H9 (cell line): ENCODE measurements around the gene ZNF146. TPM values are rescaled to one million over a fixed set of nuclear protein-coding genes. Genes with fewer than 3 reads are reported as not detected.

ENCODE experiments used
- DNase-seq: peaks from one replicate; pipeline ENCODE4 v3.0.0-alpha.2; 2017
- H2AFZ ChIP-seq: one replicate; pipeline ENCODE4 v1.6.1; 2013; ENCODE audit warnings: mild to moderate bottlenecking, low read length, control low read depth, moderate library complexity
- H2AK5ac ChIP-seq: 2 replicates; pipeline ENCODE4 v1.6.1; 2013; ENCODE audit warnings: low read length, control low read depth, mixed read lengths; ENCODE audit not compliant: insufficient read length
- H2BK120ac ChIP-seq: one replicate; pipeline ENCODE4 v1.6.1; 2013; ENCODE audit warnings: low read depth, mild to moderate bottlenecking, low read length, control low read depth, inconsistent platforms; ENCODE audit not compliant: poor library complexity, severe bottlenecking
- H2BK12ac ChIP-seq: 2 replicates; pipeline ENCODE4 v1.6.1; 2013; ENCODE audit warnings: low read length, control low read depth, mixed read lengths, low read depth; ENCODE audit not compliant: insufficient read length
- H2BK15ac ChIP-seq: 2 replicates; pipeline ENCODE4 v1.6.1; 2013; ENCODE audit warnings: low read depth, low read length, control low read depth
- H2BK20ac ChIP-seq: one replicate; pipeline ENCODE4 v1.6.1; 2013; ENCODE audit warnings: low read depth, mild to moderate bottlenecking, low read length, control low read depth, inconsistent platforms; ENCODE audit not compliant: poor library complexity, severe bottlenecking
- H2BK5ac ChIP-seq: 2 replicates; pipeline ENCODE4 v1.6.1; 2013; ENCODE audit warnings: low read length, control low read depth, mixed read lengths; ENCODE audit not compliant: insufficient read length
- H3K14ac ChIP-seq: 2 replicates; pipeline ENCODE4 v1.6.1; 2013; ENCODE audit warnings: low read length, control low read depth; ENCODE audit not compliant: insufficient read depth
- H3K18ac ChIP-seq: 2 replicates; pipeline ENCODE4 v1.6.1; 2013; ENCODE audit warnings: low read depth, mild to moderate bottlenecking, mixed read lengths, low read length, control low read depth; ENCODE audit not compliant: insufficient read length
- H3K23ac ChIP-seq: 2 replicates; pipeline ENCODE4 v1.6.1; 2013; ENCODE audit warnings: low read length, control low read depth, mixed read lengths, low read depth; ENCODE audit not compliant: insufficient read length
- H3K23me2 ChIP-seq: 2 replicates; pipeline ENCODE4 v1.6.1; 2013; ENCODE audit warnings: low read depth, mild to moderate bottlenecking, mixed read lengths, low read length, control low read depth; ENCODE audit not compliant: insufficient read length, poor library complexity, severe bottlenecking
- H3K27ac ChIP-seq: 2 replicates; pipeline ENCODE4 v1.5.1; 2013; ENCODE audit warnings: low read length, control low read depth, mixed read lengths, low read depth; ENCODE audit not compliant: insufficient read length
- H3K27me3 ChIP-seq: 2 replicates; pipeline ENCODE4 v1.6.1; 2013; ENCODE audit warnings: low read length, control low read depth, inconsistent platforms; ENCODE audit not compliant: insufficient read depth
- H3K4ac ChIP-seq: 2 replicates; pipeline ENCODE4 v1.6.1; 2013; ENCODE audit warnings: low read depth, mild to moderate bottlenecking, control low read depth, inconsistent platforms, low read length, moderate library complexity
- H3K4me1 ChIP-seq: 2 replicates; pipeline ENCODE4 v1.6.1; 2013; ENCODE audit warnings: low read length, control low read depth, inconsistent platforms; ENCODE audit not compliant: insufficient read depth
- H3K4me2 ChIP-seq: 2 replicates; pipeline ENCODE4 v1.6.1; 2013; ENCODE audit warnings: low read length, control low read depth, mixed read lengths; ENCODE audit not compliant: insufficient read length, insufficient read depth
- H3K56ac ChIP-seq: 2 replicates; pipeline ENCODE4 v1.6.1; 2013; ENCODE audit warnings: low read depth, mild to moderate bottlenecking, mixed read lengths, low read length, control low read depth; ENCODE audit not compliant: insufficient read length
- H3K79me1 ChIP-seq: 2 replicates; pipeline ENCODE4 v1.6.1; 2013; ENCODE audit warnings: low read depth, mild to moderate bottlenecking, moderate library complexity, low read length, control low read depth, inconsistent platforms; ENCODE audit not compliant: insufficient read depth, poor library complexity, severe bottlenecking
- H3K79me2 ChIP-seq: 2 replicates; pipeline ENCODE4 v1.6.1; 2013; ENCODE audit warnings: low read length, control low read depth, inconsistent platforms; ENCODE audit not compliant: insufficient read depth
- H3K9ac ChIP-seq: 2 replicates; pipeline ENCODE4 v1.6.1; 2013; ENCODE audit warnings: low read length, control low read depth, mixed read lengths; ENCODE audit not compliant: insufficient read length; ENCODE audit errors: extremely low read depth
- H3K9me3 ChIP-seq: one replicate; pipeline ENCODE4 v1.6.1; 2013; ENCODE audit warnings: low read depth, low read length, inconsistent platforms; ENCODE audit not compliant: control insufficient read depth
- H3T11ph ChIP-seq: one replicate; pipeline ENCODE4 v1.6.1; 2013; ENCODE audit warnings: mild to moderate bottlenecking, low read length, control low read depth, inconsistent platforms
- H4K20me1 ChIP-seq: one replicate; pipeline ENCODE4 v1.6.1; 2013; ENCODE audit not compliant: control insufficient read depth, insufficient read length, insufficient read depth
- H4K5ac ChIP-seq: 2 replicates; pipeline ENCODE4 v1.6.1; 2013; ENCODE audit warnings: low read depth, mild to moderate bottlenecking, mixed read lengths, low read length, control low read depth; ENCODE audit not compliant: insufficient read length
- H4K8ac ChIP-seq: replicated peaks from 2 replicates; pipeline ENCODE4 v1.6.1; 2013; ENCODE audit warnings: low read length, control low read depth, mixed read lengths, low read depth; ENCODE audit not compliant: insufficient read length
- H4K91ac ChIP-seq: 2 replicates; pipeline ENCODE4 v1.6.1; 2013; ENCODE audit warnings: low read depth, mild to moderate bottlenecking, moderate library complexity, mixed read lengths, low read length, control low read depth; ENCODE audit not compliant: insufficient read length
- H3K27ac Mint-ChIP-seq, 3 experiments: 2 replicates in 2 of 3; 3 replicates in 1 of 3; pipeline ENCODE4 v1.8.0; 2020 to 2021; ENCODE audit warnings: mixed read lengths in 3 of 3, mild to moderate bottlenecking in 1 of 3, moderate library complexity in 1 of 3
- H3K27me3 Mint-ChIP-seq: 2 replicates; pipeline ENCODE4 v1.8.0; 2021; ENCODE audit warnings: low read depth, mild to moderate bottlenecking, moderate library complexity, mixed read lengths
- H3K36me3 Mint-ChIP-seq, 3 experiments: 2 replicates in 2 of 3; 3 replicates in 1 of 3; pipeline ENCODE4 v1.8.0; 2020 to 2021; ENCODE audit warnings: low read depth in 3 of 3, mixed read lengths in 3 of 3; ENCODE audit not compliant: insufficient read depth in 1 of 3
- H3K4me1 Mint-ChIP-seq, 2 experiments: 2 replicates each; pipeline ENCODE4 v1.8.0; 2020; ENCODE audit warnings: mixed read lengths in 2 of 2
- H3K4me3 Mint-ChIP-seq, 2 experiments: 2 replicates in 1 of 2; 3 replicates in 1 of 2; pipeline ENCODE4 v1.8.0; 2020 to 2021; ENCODE audit warnings: mild to moderate bottlenecking in 2 of 2, mixed read lengths in 2 of 2, moderate library complexity in 1 of 2
- H3K9me3 Mint-ChIP-seq, 2 experiments: 2 replicates in 1 of 2; 3 replicates in 1 of 2; pipeline ENCODE4 v1.8.0; 2020; ENCODE audit warnings: mild to moderate bottlenecking in 2 of 2, mixed read lengths in 2 of 2, moderate library complexity in 1 of 2
- CTCF ChIP-seq: fragments of 200-600 bp; sonication (generic); conservative IDR thresholded peaks from 3 replicates; pipeline ENCODE4 v1.8.0; 2021; ENCODE audit warnings: antibody characterized with exemption, mild to moderate bottlenecking
- WGBS: extraction: QIAGEN DNeasy Blood & Tissue Kit; methylation state at CpG from one replicate; pipeline ENCODE4 v1.1.7; 2013; ENCODE audit warnings: missing lambda C conversion rate, low lambda C conversion rate, mixed read lengths; ENCODE audit not compliant: insufficient read length; ENCODE audit errors: extremely low coverage; 5-methylcytosine and 5-hydroxymethylcytosine counted together
- total RNA-seq: library from RNA; stranded (reverse); gene quantifications from 2 replicates; pipeline ENCODE4 v1.2.1, GENCODE V29; 2021

Gene ZNF146
- total RNA-seq, 1 experiment from 2014 or later: 166 TPM

- no peak overlapping the region for H2AFZ ChIP-seq
These were observed 40.4 kb downstream of the ZNF146 start for GRCh38 chr19:36255316-36255715.

More at GRCh38 chr19:36255316-36255715, 40.4 kb downstream of the ZNF146 start:
- WGBS: no CpG with 5 or more reads among the region's 28 CpGs
- TF ChIP-seq CTCF: no peak
- H3K56ac ChIP-seq: no peak overlapping the region
- no peak overlapping the region for H2BK12ac ChIP-seq
- no peak overlapping the region for H3T11ph ChIP-seq
- no peak overlapping the region; a peak in 1 of 5 replicates for H3K4me3 Mint-ChIP-seq
- H3K4ac ChIP-seq: no peak overlapping the region
- no peak overlapping the region for H2BK5ac ChIP-seq
- no peak overlapping the region for H2AK5ac ChIP-seq
- no peak overlapping the region for H4K8ac ChIP-seq
- no peak overlapping the region for H2BK120ac ChIP-seq
- H3K4me2 ChIP-seq: no peak overlapping the region
- peaks cover 22 to 33% of the 10 kb centered on the region in 2 experiments for H3K4me1 Mint-ChIP-seq
- no peak for DNase-seq
- H2BK15ac ChIP-seq: no peak overlapping the region
- no peak overlapping the region for H2BK20ac ChIP-seq
- no peak overlapping the region for H3K18ac ChIP-seq
- H3K9me3 Mint-ChIP-seq: peaks cover 12 to 26% of the 10 kb centered on the region in 2 experiments
- peaks cover 24% of the 10 kb centered on the region for H3K27me3 Mint-ChIP-seq
- H3K9me3 ChIP-seq: peaks cover 10% of the 10 kb centered on the region
- no peaks in the 10 kb centered on the region for H3K79me2 ChIP-seq
- no peak overlapping the region for H3K23ac ChIP-seq
- no peaks in the 10 kb centered on the region for H4K20me1 ChIP-seq
- no peaks in the 10 kb centered on the region; the same call in 1 of the 2 replicates for H3K27me3 ChIP-seq
- no peak overlapping the region for H3K9ac ChIP-seq
- H3K27ac Mint-ChIP-seq: no peak overlapping the region
- no peak overlapping the region for H3K27ac ChIP-seq
- peaks cover 5% of the 10 kb centered on the region for H3K23me2 ChIP-seq
- H3K14ac ChIP-seq: no peak overlapping the region
- H3K79me1 ChIP-seq: no peaks in the 10 kb centered on the region
- H3K36me3 Mint-ChIP-seq: peaks cover 9 to 45% (median 42%) of the 10 kb centered on the region in 3 experiments
- no peak overlapping the region for H4K91ac ChIP-seq
- no peak overlapping the region for H4K5ac ChIP-seq
- H3K4me1 ChIP-seq: no peaks in the 10 kb centered on the region
